SK-N-SH (cell line): ENCODE results near the gene CDCP2. TPM values are rescaled to one million over a fixed set of nuclear protein-coding genes. Genes with fewer than 3 reads are reported as not detected.

Experiments
- CTCF ChIA-PET: fragments of 300-600, 350-600 bp; formaldehyde crosslinking; extraction: SDS; loops from one replicate; lab custom pipeline; 2021; lab: Yijun Ruan, JAX
- POLR2A ChIA-PET: fragments of 350-600 bp; sonication (Branson Sonifier 250); formaldehyde crosslinking; extraction: SDS; loops from one replicate; lab custom pipeline; 2020; ENCODE audit warnings: antibody characterized with exemption, inconsistent platforms; lab: Yijun Ruan, JAX
- DNase-seq: peaks from one replicate; pipeline ENCODE4 v3.0.0; 2012
- H2AFZ ChIP-seq: fragments of 200-600 bp; sonication (generic); 2 replicates; pipeline ENCODE4 v1.8.1; 2016; ENCODE audit warnings: antibody characterized with exemption, mild to moderate bottlenecking, low read depth
- H3F3A ChIP-seq: fragments of 200-600 bp; sonication (generic); replicated peaks from 2 replicates; pipeline ENCODE3; 2016; ENCODE audit warnings: antibody characterized with exemption, mild to moderate bottlenecking; ENCODE audit not compliant: insufficient read depth
- H3K27ac ChIP-seq, 2 experiments: fragments of 200-500 bp in 1 of 2; fragments of 200-600 bp in 1 of 2; sonication (Bioruptor generic) in 1 of 2; sonication (generic), shearing (Covaris generic) in 1 of 2; 2 replicates each; pipeline versions ENCODE4 v1.5.1 to v1.6.1; 2014 to 2016; ENCODE audit warnings: low read depth in 2 of 2, inconsistent platforms in 1 of 2, low read length in 1 of 2, mild to moderate bottlenecking in 1 of 2, mixed read lengths in 1 of 2
- H3K27me3 ChIP-seq: fragments of 200-600 bp; sonication (generic), shearing (Covaris generic); 2 replicates; pipeline ENCODE4 v1.6.1; 2016; ENCODE audit warnings: mixed run types; ENCODE audit not compliant: insufficient read depth
- H3K36me3 ChIP-seq, 2 experiments: fragments of 200-500 bp in 1 of 2; fragments of 200-600 bp in 1 of 2; sonication (Bioruptor generic) in 1 of 2; sonication (generic) in 1 of 2; replicated peaks in 1 of 2; 2 replicates each; pipeline versions ENCODE3 to v1.5.1; 2014 to 2016; ENCODE audit warnings: low read length in 1 of 2, mild to moderate bottlenecking in 1 of 2; ENCODE audit not compliant: insufficient read depth in 2 of 2, control insufficient read depth in 1 of 2
- H3K4me1 ChIP-seq, 2 experiments: fragments of 200-500 bp in 1 of 2; fragments of 200-600 bp in 1 of 2; sonication (Bioruptor generic) in 1 of 2; sonication (generic), shearing (Covaris generic) in 1 of 2; 2 replicates each; pipeline versions ENCODE4 v1.5.1 to v1.6.1; 2014 to 2016; ENCODE audit warnings: low read depth in 1 of 2, low read length in 1 of 2, mixed run types in 1 of 2; ENCODE audit not compliant: insufficient read depth in 2 of 2, control insufficient read depth in 1 of 2
- H3K4me2 ChIP-seq: fragments of 200-600 bp; sonication (generic), shearing (Covaris generic); 2 replicates; pipeline ENCODE4 v1.6.1; 2017; ENCODE audit warnings: mixed run types
- H3K4me3 ChIP-seq, 2 experiments: fragments of 200-500 bp in 1 of 2; fragments of 200-600 bp in 1 of 2; sonication (Bioruptor generic) in 1 of 2; sonication (generic), shearing (Covaris generic) in 1 of 2; 2 replicates each; pipeline versions ENCODE4 v1.5.1 to v1.8.1; 2014 to 2016; ENCODE audit warnings: low read depth in 2 of 2, inconsistent platforms in 1 of 2, low read length in 1 of 2, mild to moderate bottlenecking in 1 of 2, mixed read lengths in 1 of 2, moderate library complexity in 1 of 2
- H3K79me2 ChIP-seq: fragments of 200-600 bp; sonication (generic); 2 replicates; pipeline ENCODE4 v1.8.1; 2017; ENCODE audit warnings: mild to moderate bottlenecking; ENCODE audit not compliant: insufficient read depth
- H3K9ac ChIP-seq: fragments of 200-600 bp; sonication (generic); 2 replicates; pipeline ENCODE4 v1.6.1; 2017; ENCODE audit warnings: mixed run types
- H3K9me2 ChIP-seq: fragments of 200-600 bp; sonication (generic); 2 replicates; pipeline ENCODE4 v1.6.1; 2017; ENCODE audit warnings: mixed run types
- H3K9me3 ChIP-seq: fragments of 200-600 bp; sonication (generic); 2 replicates; pipeline ENCODE4 v1.6.1; 2017; ENCODE audit warnings: mixed run types, mild to moderate bottlenecking, moderate library complexity
- H4K20me1 ChIP-seq: fragments of 200-600 bp; sonication (generic); 2 replicates; pipeline ENCODE4 v1.6.1; 2017; ENCODE audit warnings: mild to moderate bottlenecking, mixed run types; ENCODE audit not compliant: insufficient read depth
- ELF1 ChIP-seq: IDR thresholded peaks from 2 replicates; pipeline ENCODE4 v1.4.0; 2012
- GATA2 ChIP-seq: sonication (generic); formaldehyde crosslinking; IDR thresholded peaks from 2 replicates; pipeline ENCODE4 v1.5.0; 2020; ENCODE audit warnings: mild to moderate bottlenecking, missing genetic modification reagents
- MXI1 ChIP-seq: IDR thresholded peaks from 2 replicates; pipeline ENCODE4 v1.6.1; 2012; ENCODE audit warnings: mild to moderate bottlenecking, low read depth, low read length, improper control_type of control experiment
- NFIC ChIP-seq: IDR thresholded peaks from 2 replicates; pipeline ENCODE4 v1.4.0; 2012; ENCODE audit warnings: borderline replicate concordance
- PBX3 ChIP-seq: IDR thresholded peaks from 2 replicates; pipeline ENCODE4; 2012
- SIN3A ChIP-seq: IDR thresholded peaks from 2 replicates; pipeline ENCODE4 v1.6.1; 2012; ENCODE audit warnings: low read depth, mild to moderate bottlenecking, low read length, moderate library complexity, borderline replicate concordance
- WGBS: methylation state at CpG from one replicate; pipeline ENCODE4 v1.1.6; 2017; ENCODE audit warnings: low lambda C conversion rate; 5-methylcytosine and 5-hydroxymethylcytosine counted together
- polyA plus RNA-seq, 3 experiments: library from polyadenylated mRNA; depleted of rRNA; stranded (reverse); fragments of >200 nt; gene quantifications; 2 replicates each; pipeline ENCODE4 v1.2.3, GENCODE V29; 2012
- TF ChIP-seq, protein P1 (sequence below): IDR thresholded peaks from 2 replicates; pipeline ENCODE4 v1.6.1; 2012; ENCODE audit warnings: mild to moderate bottlenecking, low read depth, low read length, moderate library complexity
- TF ChIP-seq, protein P2 (sequence below): IDR thresholded peaks from 2 replicates; pipeline ENCODE4 v1.4.0; 2012; ENCODE audit warnings: low read depth, borderline replicate concordance

The CDCP2 gene
- polyA plus RNA-seq, 1 of the 3 experiments (the other 2 are of a cell fraction) = not detected

- H3K36me3 ChIP-seq = no peaks in the 10 kb centered on the region
- no peak overlapping the region for H3K27ac ChIP-seq
- no peak overlapping the region for H3K9ac ChIP-seq
- no peak for DNase-seq
- WGBS = 82% methylated on average over 6 of the region's 6 CpGs
- no peaks in the 10 kb centered on the region for H3K79me2 ChIP-seq
- TF ChIP-seq, protein P1, sequence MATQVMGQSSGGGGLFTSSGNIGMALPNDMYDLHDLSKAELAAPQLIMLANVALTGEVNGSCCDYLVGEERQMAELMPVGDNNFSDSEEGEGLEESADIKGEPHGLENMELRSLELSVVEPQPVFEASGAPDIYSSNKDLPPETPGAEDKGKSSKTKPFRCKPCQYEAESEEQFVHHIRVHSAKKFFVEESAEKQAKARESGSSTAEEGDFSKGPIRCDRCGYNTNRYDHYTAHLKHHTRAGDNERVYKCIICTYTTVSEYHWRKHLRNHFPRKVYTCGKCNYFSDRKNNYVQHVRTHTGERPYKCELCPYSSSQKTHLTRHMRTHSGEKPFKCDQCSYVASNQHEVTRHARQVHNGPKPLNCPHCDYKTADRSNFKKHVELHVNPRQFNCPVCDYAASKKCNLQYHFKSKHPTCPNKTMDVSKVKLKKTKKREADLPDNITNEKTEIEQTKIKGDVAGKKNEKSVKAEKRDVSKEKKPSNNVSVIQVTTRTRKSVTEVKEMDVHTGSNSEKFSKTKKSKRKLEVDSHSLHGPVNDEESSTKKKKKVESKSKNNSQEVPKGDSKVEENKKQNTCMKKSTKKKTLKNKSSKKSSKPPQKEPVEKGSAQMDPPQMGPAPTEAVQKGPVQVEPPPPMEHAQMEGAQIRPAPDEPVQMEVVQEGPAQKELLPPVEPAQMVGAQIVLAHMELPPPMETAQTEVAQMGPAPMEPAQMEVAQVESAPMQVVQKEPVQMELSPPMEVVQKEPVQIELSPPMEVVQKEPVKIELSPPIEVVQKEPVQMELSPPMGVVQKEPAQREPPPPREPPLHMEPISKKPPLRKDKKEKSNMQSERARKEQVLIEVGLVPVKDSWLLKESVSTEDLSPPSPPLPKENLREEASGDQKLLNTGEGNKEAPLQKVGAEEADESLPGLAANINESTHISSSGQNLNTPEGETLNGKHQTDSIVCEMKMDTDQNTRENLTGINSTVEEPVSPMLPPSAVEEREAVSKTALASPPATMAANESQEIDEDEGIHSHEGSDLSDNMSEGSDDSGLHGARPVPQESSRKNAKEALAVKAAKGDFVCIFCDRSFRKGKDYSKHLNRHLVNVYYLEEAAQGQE = no peak
- TF ChIP-seq GATA2 = no peak
- H3K9me2 ChIP-seq = no peaks in the 10 kb centered on the region
- H3F3A ChIP-seq = no peaks in the 10 kb centered on the region
- no peaks in the 10 kb centered on the region for H3K9me3 ChIP-seq
- H3K4me3 ChIP-seq = no peak overlapping the region
- H2AFZ ChIP-seq = no peak overlapping the region
- H3K27me3 ChIP-seq = no peaks in the 10 kb centered on the region
- POLR2A ChIA-PET = no interaction called here
- CTCF ChIA-PET = interaction anchor here (1.4 to 6.3 kb wide), 2 partner anchors 13 to 28 kb away, joined by 3 to 49 read pairs; no protein-coding TSS in a partner anchor
- H4K20me1 ChIP-seq = no peaks in the 10 kb centered on the region
- H3K4me2 ChIP-seq = no peak overlapping the region
- peaks cover 0 to 5% of the 10 kb centered on the region in 2 experiments; a peak in 1 of 4 replicates for H3K4me1 ChIP-seq
Observed at GRCh38 chr1:54109129-54110090, 43.4 kb downstream of the CDCP2 start.

DNA sequence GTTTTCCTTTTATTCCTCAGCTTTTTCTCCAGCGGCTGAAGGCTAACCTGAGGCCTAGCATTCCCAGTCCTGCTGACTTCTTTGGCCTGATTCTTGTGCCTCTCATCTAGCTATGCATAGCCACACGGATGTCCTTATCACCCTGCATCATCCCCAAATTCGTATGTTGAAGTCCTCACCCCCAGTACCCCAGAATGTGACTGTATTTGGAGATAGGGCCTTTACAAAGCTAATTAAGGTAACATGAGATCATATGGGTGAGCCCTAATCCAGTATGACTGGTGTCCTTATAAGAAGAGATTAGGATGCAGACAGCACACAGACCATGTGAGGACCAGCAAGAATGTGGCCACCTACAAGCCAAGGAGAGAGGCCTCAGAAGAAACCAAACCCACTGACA is 44.6 kb downstream of the CDCP2 start:
- WGBS = 85% methylated on average over 3 of the region's 3 CpGs
- POLR2A ChIA-PET = interaction anchor here (0.6 kb wide), 1 partner anchor 40 kb away, joined by 3 read pairs; no protein-coding TSS in a partner anchor

More for the DNA sequence above, 44.6 kb downstream of the CDCP2 start:
- TF ChIP-seq, protein P2, sequence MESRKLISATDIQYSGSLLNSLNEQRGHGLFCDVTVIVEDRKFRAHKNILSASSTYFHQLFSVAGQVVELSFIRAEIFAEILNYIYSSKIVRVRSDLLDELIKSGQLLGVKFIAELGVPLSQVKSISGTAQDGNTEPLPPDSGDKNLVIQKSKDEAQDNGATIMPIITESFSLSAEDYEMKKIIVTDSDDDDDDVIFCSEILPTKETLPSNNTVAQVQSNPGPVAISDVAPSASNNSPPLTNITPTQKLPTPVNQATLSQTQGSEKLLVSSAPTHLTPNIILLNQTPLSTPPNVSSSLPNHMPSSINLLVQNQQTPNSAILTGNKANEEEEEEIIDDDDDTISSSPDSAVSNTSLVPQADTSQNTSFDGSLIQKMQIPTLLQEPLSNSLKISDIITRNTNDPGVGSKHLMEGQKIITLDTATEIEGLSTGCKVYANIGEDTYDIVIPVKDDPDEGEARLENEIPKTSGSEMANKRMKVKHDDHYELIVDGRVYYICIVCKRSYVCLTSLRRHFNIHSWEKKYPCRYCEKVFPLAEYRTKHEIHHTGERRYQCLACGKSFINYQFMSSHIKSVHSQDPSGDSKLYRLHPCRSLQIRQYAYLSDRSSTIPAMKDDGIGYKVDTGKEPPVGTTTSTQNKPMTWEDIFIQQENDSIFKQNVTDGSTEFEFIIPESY = no peak
- TF ChIP-seq MXI1 = no peak
- TF ChIP-seq PBX3 = no peak
- TF ChIP-seq ELF1 = no peak
- TF ChIP-seq NFIC = no peak
- no peak for TF ChIP-seq SIN3A
- H3K9ac ChIP-seq = no peak overlapping the region
- H3F3A ChIP-seq = no peaks in the 10 kb centered on the region
- no peak overlapping the region for H2AFZ ChIP-seq
- no peaks in the 10 kb centered on the region for H3K79me2 ChIP-seq
- no peak overlapping the region for H3K4me3 ChIP-seq
- H3K4me1 ChIP-seq = peaks cover 0 to 5% of the 10 kb centered on the region in 2 experiments; a peak in 1 of 4 replicates
- H3K27ac ChIP-seq = no peak overlapping the region
- no peaks in the 10 kb centered on the region for H3K9me3 ChIP-seq
- H3K9me2 ChIP-seq = no peaks in the 10 kb centered on the region
- CTCF ChIA-PET = interaction anchor here (1.0 to 6.3 kb wide), 4 partner anchors 10 to 685 kb away, joined by 4 to 49 read pairs (median 6); no protein-coding TSS in a partner anchor
- no peaks in the 10 kb centered on the region for H4K20me1 ChIP-seq
- no peak overlapping the region for H3K4me2 ChIP-seq
- DNase-seq = no peak
- no peaks in the 10 kb centered on the region for H3K36me3 ChIP-seq
- H3K27me3 ChIP-seq = no peaks in the 10 kb centered on the region
